PFSK-1 (cell line): ENCODE measurements around the gene RNF214.

Source experiments
- FOXP2 ChIP-seq: optimal IDR thresholded peaks from 2 replicates; pipeline ENCODE3; 2011; ENCODE audit warnings: borderline replicate concordance, control low read depth, inconsistent platforms; ENCODE audit not compliant: insufficient read depth; ENCODE audit errors: extremely low read length, extremely low read depth
- POLR2AphosphoS5 ChIP-seq: IDR thresholded peaks from 2 replicates; pipeline ENCODE4 v1.6.1; 2012; ENCODE audit warnings: low read depth, mild to moderate bottlenecking, control low read depth, low read length, moderate library complexity
- SIN3A ChIP-seq: IDR thresholded peaks from 2 replicates; pipeline ENCODE4 v1.6.1; 2012; ENCODE audit warnings: mild to moderate bottlenecking, low read length, moderate library complexity, borderline replicate concordance; ENCODE audit not compliant: insufficient read depth
- TAF1 ChIP-seq: IDR thresholded peaks from 2 replicates; pipeline ENCODE4 v1.6.1; 2012; ENCODE audit warnings: low read length, control low read depth, borderline replicate concordance; ENCODE audit not compliant: insufficient read depth
- TF ChIP-seq, protein P1 (sequence below), 2 experiments: IDR thresholded peaks; 2 replicates each; pipeline versions ENCODE4 v1.6.1 to v1.8.0; 2011 to 2012; ENCODE audit warnings: low read depth in 2 of 2, low read length in 2 of 2, control low read depth in 1 of 2, inconsistent platforms in 1 of 2, mild to moderate bottlenecking in 1 of 2, moderate library complexity in 1 of 2; ENCODE audit not compliant: insufficient read depth in 1 of 2

RNF214 gene

DNA sequence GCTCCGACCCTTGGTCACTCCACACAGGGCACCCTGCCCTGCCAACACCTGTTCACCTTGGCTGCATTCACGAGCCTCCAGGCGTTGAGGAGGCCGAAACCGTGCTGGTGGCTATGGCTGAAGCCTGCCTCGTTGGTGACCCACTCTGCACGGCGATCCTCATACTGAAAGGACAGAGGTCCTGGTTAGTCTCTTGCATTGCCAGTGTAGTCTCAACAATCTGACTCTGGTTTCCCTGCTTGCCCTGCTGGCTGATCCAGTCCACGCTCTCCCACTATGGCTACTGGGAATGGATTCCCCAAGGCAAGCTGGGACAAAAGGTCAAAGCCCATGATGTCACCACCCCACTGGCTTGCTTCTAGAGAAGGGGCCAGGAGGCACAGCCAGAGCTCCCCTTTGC, 13.5 kb upstream of the RNF214 start:
- no peak for TF ChIP-seq FOXP2
- TF ChIP-seq TAF1, result no peak
- TF ChIP-seq, protein P1, sequence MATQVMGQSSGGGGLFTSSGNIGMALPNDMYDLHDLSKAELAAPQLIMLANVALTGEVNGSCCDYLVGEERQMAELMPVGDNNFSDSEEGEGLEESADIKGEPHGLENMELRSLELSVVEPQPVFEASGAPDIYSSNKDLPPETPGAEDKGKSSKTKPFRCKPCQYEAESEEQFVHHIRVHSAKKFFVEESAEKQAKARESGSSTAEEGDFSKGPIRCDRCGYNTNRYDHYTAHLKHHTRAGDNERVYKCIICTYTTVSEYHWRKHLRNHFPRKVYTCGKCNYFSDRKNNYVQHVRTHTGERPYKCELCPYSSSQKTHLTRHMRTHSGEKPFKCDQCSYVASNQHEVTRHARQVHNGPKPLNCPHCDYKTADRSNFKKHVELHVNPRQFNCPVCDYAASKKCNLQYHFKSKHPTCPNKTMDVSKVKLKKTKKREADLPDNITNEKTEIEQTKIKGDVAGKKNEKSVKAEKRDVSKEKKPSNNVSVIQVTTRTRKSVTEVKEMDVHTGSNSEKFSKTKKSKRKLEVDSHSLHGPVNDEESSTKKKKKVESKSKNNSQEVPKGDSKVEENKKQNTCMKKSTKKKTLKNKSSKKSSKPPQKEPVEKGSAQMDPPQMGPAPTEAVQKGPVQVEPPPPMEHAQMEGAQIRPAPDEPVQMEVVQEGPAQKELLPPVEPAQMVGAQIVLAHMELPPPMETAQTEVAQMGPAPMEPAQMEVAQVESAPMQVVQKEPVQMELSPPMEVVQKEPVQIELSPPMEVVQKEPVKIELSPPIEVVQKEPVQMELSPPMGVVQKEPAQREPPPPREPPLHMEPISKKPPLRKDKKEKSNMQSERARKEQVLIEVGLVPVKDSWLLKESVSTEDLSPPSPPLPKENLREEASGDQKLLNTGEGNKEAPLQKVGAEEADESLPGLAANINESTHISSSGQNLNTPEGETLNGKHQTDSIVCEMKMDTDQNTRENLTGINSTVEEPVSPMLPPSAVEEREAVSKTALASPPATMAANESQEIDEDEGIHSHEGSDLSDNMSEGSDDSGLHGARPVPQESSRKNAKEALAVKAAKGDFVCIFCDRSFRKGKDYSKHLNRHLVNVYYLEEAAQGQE (IDR thresholded peaks at IDR 0.05; ENCODE audit: insufficient read depth in 1 of 2, low read depth in 2 of 2, low read length in 2 of 2), result no peak

DNA sequence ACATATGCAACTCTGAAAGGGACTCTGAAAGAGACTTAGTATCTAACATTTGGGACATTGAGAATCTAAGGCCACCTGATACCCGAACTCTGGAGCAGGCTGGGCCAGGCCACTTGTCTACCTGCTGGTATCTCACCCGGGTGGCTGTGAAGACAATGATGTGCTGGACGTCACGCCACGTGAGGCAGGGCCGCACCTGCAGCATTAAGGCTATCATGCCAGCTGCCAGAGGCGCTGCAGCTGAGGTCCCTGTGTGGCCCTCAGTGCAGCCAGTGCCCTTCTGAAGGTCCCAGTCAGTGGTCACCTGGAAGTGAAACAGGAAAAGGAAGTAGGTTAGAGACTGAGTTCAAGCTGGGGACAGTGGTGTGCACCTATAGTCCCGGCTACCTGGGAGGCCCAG, 13.0 kb upstream of the RNF214 start:
- TF ChIP-seq, protein P1 (IDR thresholded peaks at IDR 0.05; ENCODE audit: insufficient read depth in 1 of 2, low read depth in 2 of 2, low read length in 2 of 2), result no peak
- TF ChIP-seq TAF1, result no peak
- TF ChIP-seq POLR2AphosphoS5, result no peak
- no peak for TF ChIP-seq SIN3A
- TF ChIP-seq FOXP2, result no peak

DNA sequence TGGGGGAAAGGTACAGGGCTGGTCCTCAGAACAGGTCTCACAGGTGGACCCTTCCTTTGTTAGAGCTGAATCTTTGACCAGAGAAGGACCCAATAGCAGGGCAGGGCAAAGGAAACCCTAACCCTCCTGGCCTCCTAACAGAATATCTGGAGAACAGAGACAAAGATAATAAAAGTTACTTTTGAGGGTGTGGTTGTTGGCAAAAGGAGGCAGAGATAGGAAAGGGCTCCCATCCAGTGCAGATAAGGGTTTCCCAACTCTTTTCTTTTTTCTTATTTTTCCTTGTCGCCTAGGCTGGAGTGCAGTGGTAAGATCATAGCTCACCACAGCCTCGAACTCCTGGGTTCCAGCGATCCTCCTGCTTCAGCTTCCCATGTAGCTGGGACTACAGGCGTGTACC, 12.5 kb upstream of the RNF214 start:
- TF ChIP-seq FOXP2 (no peak), POLR2AphosphoS5 (no peak), SIN3A (no peak)
- TF ChIP-seq, protein P1 (IDR thresholded peaks at IDR 0.05; ENCODE audit: insufficient read depth in 1 of 2, low read depth in 2 of 2, low read length in 2 of 2), result no peak

DNA sequence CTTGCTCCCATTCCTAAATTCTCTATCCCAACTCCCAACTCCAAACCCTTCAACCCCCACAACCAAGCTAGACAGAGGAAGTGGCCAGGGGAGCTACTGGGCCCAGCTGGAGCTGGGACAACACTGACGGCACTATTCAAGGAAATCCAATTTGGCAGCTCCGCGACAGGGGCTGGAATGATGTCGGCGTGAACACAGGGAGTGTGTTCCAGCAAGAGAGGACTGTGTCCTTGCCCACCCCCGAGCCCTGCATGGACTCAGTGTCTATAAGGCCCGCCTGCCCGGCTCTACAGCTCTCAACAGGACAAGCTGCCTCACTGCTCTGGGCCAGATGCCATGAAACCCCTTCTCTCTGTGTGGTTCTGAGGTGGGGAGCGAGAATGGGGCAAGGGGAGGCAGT, 11.9 kb upstream of the RNF214 start:
- no peak for TF ChIP-seq SIN3A
- TF ChIP-seq TAF1, result no peak
- TF ChIP-seq, protein P1 (IDR thresholded peaks at IDR 0.05; ENCODE audit: insufficient read depth in 1 of 2, low read depth in 2 of 2, low read length in 2 of 2), result no peak
- TF ChIP-seq FOXP2, result no peak
- TF ChIP-seq POLR2AphosphoS5, result no peak

DNA sequence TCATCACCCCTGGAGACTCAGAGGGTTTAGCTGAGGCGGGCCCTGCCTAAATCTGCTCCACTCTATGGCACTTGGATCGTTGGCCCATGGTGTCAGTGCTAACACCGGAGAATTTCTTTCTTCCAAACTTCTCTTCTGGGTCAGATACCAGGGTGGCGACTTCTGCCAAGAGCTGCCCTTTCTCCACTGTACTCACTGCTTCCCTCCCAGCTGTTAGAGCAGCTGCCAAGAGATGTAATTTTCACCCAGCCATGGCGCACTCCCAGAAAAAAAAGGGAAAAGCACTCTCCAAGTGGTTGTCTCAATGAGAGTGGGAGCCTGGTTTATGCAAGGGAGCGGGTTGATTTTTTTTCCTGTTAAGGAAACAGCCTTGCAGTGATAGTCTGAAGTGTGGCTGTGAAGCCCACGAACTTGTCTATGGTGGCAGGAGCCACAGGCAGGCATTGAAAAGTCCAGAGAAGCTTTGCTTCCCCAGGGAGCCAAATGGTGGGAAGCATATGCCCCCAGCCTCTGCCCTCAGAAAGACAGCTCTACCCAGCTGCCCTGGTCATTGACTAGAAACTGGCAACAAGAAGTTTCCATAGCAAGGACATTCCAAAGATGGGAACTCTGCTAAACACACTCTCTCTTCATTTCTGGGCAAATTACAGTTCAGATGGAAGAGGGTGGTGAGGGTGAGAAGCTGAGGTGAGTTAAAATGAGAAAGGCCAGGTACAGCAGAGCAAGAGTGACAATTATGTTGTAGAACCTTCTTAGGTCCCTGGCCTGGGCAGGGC, 11.3 kb upstream of the RNF214 start:
- TF ChIP-seq, protein P1 (IDR thresholded peaks at IDR 0.05; ENCODE audit: insufficient read depth in 1 of 2, low read depth in 2 of 2, low read length in 2 of 2), result no peak
- TF ChIP-seq FOXP2 (no peak), POLR2AphosphoS5 (no peak), SIN3A (no peak), TAF1 (no peak)
